Liver (tissue), 9 donors: Measurements from ENCODE around the gene LAGE3. TPM values are rescaled to one million over a fixed set of nuclear protein-coding genes. Genes with fewer than 3 reads are reported as not detected.

Experiments used
- DNase-seq: peaks from one replicate; pipeline ENCODE4 v3.0.0-alpha.2; 2017; ENCODE audit warnings: low spot score
- H3K27ac ChIP-seq, 2 donors: one replicate each; pipeline ENCODE4 v1.7.0; 2013; ENCODE audit warnings: inconsistent platforms in 2 of 2, low read length in 2 of 2, control low read depth in 1 of 2, low read depth in 1 of 2, mild to moderate bottlenecking in 1 of 2
- H3K27me3 ChIP-seq, 4 donors: one replicate each; pipeline versions ENCODE4 v1.6.1 to v1.7.0; 2013; ENCODE audit warnings: low read length in 3 of 4, inconsistent platforms in 1 of 4, mild to moderate bottlenecking in 1 of 4, moderate library complexity in 1 of 4; ENCODE audit not compliant: control insufficient read depth in 4 of 4, insufficient read depth in 4 of 4
- H3K36me3 ChIP-seq, 4 donors: one replicate each; pipeline versions ENCODE4 v1.6.1 to v1.7.0; 2013; ENCODE audit warnings: low read length in 3 of 4, mild to moderate bottlenecking in 3 of 4, low read depth in 1 of 4, moderate library complexity in 1 of 4; ENCODE audit not compliant: control insufficient read depth in 4 of 4, insufficient read depth in 3 of 4
- H3K4me1 ChIP-seq, 4 donors: one replicate each; pipeline versions ENCODE4 v1.6.1 to v1.7.0; 2013; ENCODE audit warnings: low read length in 3 of 4, mild to moderate bottlenecking in 3 of 4, moderate library complexity in 1 of 4; ENCODE audit not compliant: control insufficient read depth in 4 of 4, insufficient read depth in 4 of 4
- H3K4me3 ChIP-seq, 3 donors: one replicate each; pipeline versions ENCODE4 v1.6.1 to v1.7.0; 2013; ENCODE audit warnings: low read length in 3 of 3, control low read depth in 1 of 3, low read depth in 1 of 3, mild to moderate bottlenecking in 1 of 3
- H3K9ac ChIP-seq, 2 donors: one replicate each; pipeline ENCODE4 v1.7.0; 2013; ENCODE audit warnings: low read length in 2 of 2, mild to moderate bottlenecking in 2 of 2, moderate library complexity in 2 of 2, control low read depth in 1 of 2, low read depth in 1 of 2
- H3K9me3 ChIP-seq, 4 donors: one replicate each; pipeline versions ENCODE4 v1.6.1 to v1.7.0; 2013; ENCODE audit warnings: low read length in 3 of 4; ENCODE audit not compliant: control insufficient read depth in 4 of 4
- EGR1 ChIP-seq, 2 donors: IDR thresholded peaks; 2 replicates each; pipeline ENCODE4 v1.6.1; 2016 to 2018; ENCODE audit warnings: antibody characterized with exemption in 2 of 2, low read depth in 2 of 2
- FOXA2 ChIP-seq: IDR thresholded peaks from 2 replicates; pipeline ENCODE4 v1.6.1; 2016; ENCODE audit warnings: antibody characterized with exemption
- GABPA ChIP-seq, 2 donors: IDR thresholded peaks in 1 of 2; conservative IDR thresholded peaks in 1 of 2; 2 replicates each; pipeline ENCODE4 v1.6.1; 2016; ENCODE audit warnings: antibody characterized with exemption in 2 of 2, mild to moderate bottlenecking in 1 of 2, moderate library complexity in 1 of 2
- HNF4A ChIP-seq, 2 donors: conservative IDR thresholded peaks; 2 replicates each; pipeline ENCODE4 v1.6.1; 2016; ENCODE audit warnings: antibody characterized with exemption in 2 of 2, mild to moderate bottlenecking in 2 of 2
- HNF4G ChIP-seq: IDR thresholded peaks from 2 replicates; pipeline ENCODE4 v1.6.1; 2016; ENCODE audit warnings: antibody characterized with exemption
- JUND ChIP-seq, 2 donors: IDR thresholded peaks; 2 replicates each; pipeline ENCODE4 v1.6.1; 2016; ENCODE audit warnings: antibody characterized with exemption in 2 of 2
- NR2F2 ChIP-seq: IDR thresholded peaks from 2 replicates; pipeline ENCODE4 v1.6.1; 2016; ENCODE audit warnings: antibody characterized with exemption
- RXRA ChIP-seq, 2 donors: IDR thresholded peaks; 2 replicates each; pipeline ENCODE4 v1.6.1; 2017 to 2018; ENCODE audit warnings: antibody characterized with exemption in 2 of 2, mild to moderate bottlenecking in 1 of 2
- SP1 ChIP-seq: IDR thresholded peaks from 2 replicates; pipeline ENCODE4 v1.6.1; 2018; ENCODE audit warnings: antibody characterized with exemption, mild to moderate bottlenecking
- TAF1 ChIP-seq: conservative IDR thresholded peaks from 2 replicates; pipeline ENCODE4 v1.6.1; 2016; ENCODE audit warnings: antibody characterized with exemption, mild to moderate bottlenecking
- WGBS: extraction: QIAGEN DNeasy Blood & Tissue Kit; methylation state at CpG from one replicate; pipeline ENCODE4 v1.1.7; 2013; 5-methylcytosine and 5-hydroxymethylcytosine counted together
- polyA plus RNA-seq, 2 donors: library from polyadenylated mRNA; stranded (reverse) in 1 of 2; unstranded in 1 of 2; fragments of 200-250 nt in 1 of 2; fragments of >200 nt in 1 of 2; fragmentation: Nextera tagmentation in 1 of 2; extraction: Ambion mirVana in 1 of 2; gene quantifications; one replicate each; pipeline versions ENCODE4 v1.2.1 to v1.2.3, GENCODE V29; 2013 to 2015
- total RNA-seq, 2 donors: library from RNA; depleted of rRNA; stranded (reverse); fragments of >200 nt; gene quantifications; one replicate each; pipeline ENCODE4 v1.2.3, GENCODE V29; 2014
- TF ChIP-seq, protein P1 (sequence below): IDR thresholded peaks from 2 replicates; pipeline ENCODE4 v1.6.1; 2016; ENCODE audit warnings: antibody characterized with exemption
- TF ChIP-seq, protein P2 (sequence below): IDR thresholded peaks from 2 replicates; pipeline ENCODE4 v1.6.1; 2016; ENCODE audit warnings: antibody characterized with exemption, mild to moderate bottlenecking
- TF ChIP-seq, protein P3 (sequence below): IDR thresholded peaks from 2 replicates; pipeline ENCODE4 v1.6.1; 2016; ENCODE audit warnings: antibody characterized with exemption
- TF ChIP-seq, protein P4 (sequence below): fragments of 150-350 bp; IDR thresholded peaks from 2 replicates; pipeline ENCODE4 v1.5.1; 2017; ENCODE audit warnings: improper control_type of control experiment, low read depth, low read length; ENCODE audit not compliant: missing input control
- TF ChIP-seq, protein P5 (sequence below): IDR thresholded peaks from 2 replicates; pipeline ENCODE4 v1.6.1; 2016; ENCODE audit warnings: antibody characterized with exemption
- donor health status: healthy.
- donor health status: healthy.
- donor health status: healthy.
- donor health status: healthy.
- donor health status: healthy.

The LAGE3 gene
- total and polyA plus RNA-seq, 4 donors = 8.5 to 18.1 (median 12.7) TPM

DNA sequence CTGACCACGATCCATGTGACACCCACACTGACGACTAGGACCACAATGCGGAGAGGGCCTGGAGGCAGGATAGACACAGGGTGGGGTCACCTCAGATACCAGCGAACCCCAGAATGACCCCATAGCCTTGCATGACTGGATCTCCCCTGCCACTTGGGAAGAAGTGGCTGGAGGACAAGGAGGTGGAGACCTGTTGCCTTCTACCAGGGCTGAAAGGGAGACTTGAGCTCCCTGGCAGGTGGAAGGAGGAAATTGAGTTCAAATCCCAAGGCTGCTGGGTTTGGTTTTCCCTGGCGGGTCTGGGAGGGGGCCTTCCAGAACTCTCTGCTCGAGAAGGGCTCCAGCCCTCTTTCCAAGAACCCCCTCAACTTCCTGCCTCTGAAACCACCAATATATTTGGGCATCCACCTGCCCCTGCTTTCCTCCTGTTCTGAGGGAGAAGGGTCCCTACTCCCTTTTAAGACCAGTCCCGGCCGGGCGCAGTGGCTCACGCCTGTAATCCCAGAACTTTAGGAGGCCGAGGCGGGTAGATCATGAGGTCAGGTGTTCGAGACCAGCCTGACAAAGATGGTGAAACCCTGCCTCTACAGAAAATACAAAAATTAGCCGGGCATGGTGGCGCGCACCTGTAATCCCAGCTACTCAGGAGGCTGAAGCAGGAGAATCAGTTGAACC, 33.9 kb upstream of the LAGE3 start:
- Histone ChIP-seq H3K27ac (no peak overlapping the region), H3K27me3 (no peaks in the 10 kb centered on the region), H3K4me3 (no peak overlapping the region), H3K36me3 (peaks cover 0 to 7% (median 2%) of the 10 kb centered on the region in 4 donors), H3K9me3 (peaks cover 0 to 3% (median 0%) of the 10 kb centered on the region in 4 donors), H3K4me1 (peaks cover 4 to 30% (median 15%) of the 10 kb centered on the region in 4 donors), H3K9ac (no peak overlapping the region)
- DNase-seq = no peak
- TF ChIP-seq JUND (IDR thresholded peaks at IDR 0.05) (no peak), RXRA (IDR thresholded peaks at IDR 0.05) (no peak), FOXA2 (no peak), HNF4G (no peak), HNF4A (conservative IDR thresholded peaks at IDR 0.05) (no peak), GABPA (IDR thresholded peaks at IDR 0.05 in 1 of 2, conservative IDR thresholded peaks at IDR 0.05 in 1 of 2) (no peak), SP1 (no peak), EGR1 (IDR thresholded peaks at IDR 0.05; ENCODE audit: low read depth in 2 of 2) (no peak), NR2F2 (no peak), TAF1 (no peak)
- TF ChIP-seq, protein P1, sequence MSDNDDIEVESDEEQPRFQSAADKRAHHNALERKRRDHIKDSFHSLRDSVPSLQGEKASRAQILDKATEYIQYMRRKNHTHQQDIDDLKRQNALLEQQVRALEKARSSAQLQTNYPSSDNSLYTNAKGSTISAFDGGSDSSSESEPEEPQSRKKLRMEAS = no peak
- TF ChIP-seq, protein P2, sequence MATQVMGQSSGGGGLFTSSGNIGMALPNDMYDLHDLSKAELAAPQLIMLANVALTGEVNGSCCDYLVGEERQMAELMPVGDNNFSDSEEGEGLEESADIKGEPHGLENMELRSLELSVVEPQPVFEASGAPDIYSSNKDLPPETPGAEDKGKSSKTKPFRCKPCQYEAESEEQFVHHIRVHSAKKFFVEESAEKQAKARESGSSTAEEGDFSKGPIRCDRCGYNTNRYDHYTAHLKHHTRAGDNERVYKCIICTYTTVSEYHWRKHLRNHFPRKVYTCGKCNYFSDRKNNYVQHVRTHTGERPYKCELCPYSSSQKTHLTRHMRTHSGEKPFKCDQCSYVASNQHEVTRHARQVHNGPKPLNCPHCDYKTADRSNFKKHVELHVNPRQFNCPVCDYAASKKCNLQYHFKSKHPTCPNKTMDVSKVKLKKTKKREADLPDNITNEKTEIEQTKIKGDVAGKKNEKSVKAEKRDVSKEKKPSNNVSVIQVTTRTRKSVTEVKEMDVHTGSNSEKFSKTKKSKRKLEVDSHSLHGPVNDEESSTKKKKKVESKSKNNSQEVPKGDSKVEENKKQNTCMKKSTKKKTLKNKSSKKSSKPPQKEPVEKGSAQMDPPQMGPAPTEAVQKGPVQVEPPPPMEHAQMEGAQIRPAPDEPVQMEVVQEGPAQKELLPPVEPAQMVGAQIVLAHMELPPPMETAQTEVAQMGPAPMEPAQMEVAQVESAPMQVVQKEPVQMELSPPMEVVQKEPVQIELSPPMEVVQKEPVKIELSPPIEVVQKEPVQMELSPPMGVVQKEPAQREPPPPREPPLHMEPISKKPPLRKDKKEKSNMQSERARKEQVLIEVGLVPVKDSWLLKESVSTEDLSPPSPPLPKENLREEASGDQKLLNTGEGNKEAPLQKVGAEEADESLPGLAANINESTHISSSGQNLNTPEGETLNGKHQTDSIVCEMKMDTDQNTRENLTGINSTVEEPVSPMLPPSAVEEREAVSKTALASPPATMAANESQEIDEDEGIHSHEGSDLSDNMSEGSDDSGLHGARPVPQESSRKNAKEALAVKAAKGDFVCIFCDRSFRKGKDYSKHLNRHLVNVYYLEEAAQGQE = no peak
- TF ChIP-seq, protein P3, sequence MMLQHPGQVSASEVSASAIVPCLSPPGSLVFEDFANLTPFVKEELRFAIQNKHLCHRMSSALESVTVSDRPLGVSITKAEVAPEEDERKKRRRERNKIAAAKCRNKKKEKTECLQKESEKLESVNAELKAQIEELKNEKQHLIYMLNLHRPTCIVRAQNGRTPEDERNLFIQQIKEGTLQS = no peak
- TF ChIP-seq, protein P4, sequence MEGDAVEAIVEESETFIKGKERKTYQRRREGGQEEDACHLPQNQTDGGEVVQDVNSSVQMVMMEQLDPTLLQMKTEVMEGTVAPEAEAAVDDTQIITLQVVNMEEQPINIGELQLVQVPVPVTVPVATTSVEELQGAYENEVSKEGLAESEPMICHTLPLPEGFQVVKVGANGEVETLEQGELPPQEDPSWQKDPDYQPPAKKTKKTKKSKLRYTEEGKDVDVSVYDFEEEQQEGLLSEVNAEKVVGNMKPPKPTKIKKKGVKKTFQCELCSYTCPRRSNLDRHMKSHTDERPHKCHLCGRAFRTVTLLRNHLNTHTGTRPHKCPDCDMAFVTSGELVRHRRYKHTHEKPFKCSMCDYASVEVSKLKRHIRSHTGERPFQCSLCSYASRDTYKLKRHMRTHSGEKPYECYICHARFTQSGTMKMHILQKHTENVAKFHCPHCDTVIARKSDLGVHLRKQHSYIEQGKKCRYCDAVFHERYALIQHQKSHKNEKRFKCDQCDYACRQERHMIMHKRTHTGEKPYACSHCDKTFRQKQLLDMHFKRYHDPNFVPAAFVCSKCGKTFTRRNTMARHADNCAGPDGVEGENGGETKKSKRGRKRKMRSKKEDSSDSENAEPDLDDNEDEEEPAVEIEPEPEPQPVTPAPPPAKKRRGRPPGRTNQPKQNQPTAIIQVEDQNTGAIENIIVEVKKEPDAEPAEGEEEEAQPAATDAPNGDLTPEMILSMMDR = no peak
- TF ChIP-seq, protein P5, sequence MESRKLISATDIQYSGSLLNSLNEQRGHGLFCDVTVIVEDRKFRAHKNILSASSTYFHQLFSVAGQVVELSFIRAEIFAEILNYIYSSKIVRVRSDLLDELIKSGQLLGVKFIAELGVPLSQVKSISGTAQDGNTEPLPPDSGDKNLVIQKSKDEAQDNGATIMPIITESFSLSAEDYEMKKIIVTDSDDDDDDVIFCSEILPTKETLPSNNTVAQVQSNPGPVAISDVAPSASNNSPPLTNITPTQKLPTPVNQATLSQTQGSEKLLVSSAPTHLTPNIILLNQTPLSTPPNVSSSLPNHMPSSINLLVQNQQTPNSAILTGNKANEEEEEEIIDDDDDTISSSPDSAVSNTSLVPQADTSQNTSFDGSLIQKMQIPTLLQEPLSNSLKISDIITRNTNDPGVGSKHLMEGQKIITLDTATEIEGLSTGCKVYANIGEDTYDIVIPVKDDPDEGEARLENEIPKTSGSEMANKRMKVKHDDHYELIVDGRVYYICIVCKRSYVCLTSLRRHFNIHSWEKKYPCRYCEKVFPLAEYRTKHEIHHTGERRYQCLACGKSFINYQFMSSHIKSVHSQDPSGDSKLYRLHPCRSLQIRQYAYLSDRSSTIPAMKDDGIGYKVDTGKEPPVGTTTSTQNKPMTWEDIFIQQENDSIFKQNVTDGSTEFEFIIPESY = no peak
- 96% methylated on average over 16 of the region's 16 CpGs for WGBS
